Measurements from ENCODE around the gene FSCN2.
A peak's percentile ranks its signal among the peaks of the same experiment; 100 is the strongest.

The FSCN2 gene

GRCh38 chr17:81491181-81491581, 37.0 kb upstream of the FSCN2 start:
- DNase-seq: peak; percentile 72

GRCh38 chr17:81491761-81492160, 36.4 kb upstream of the FSCN2 start:
- no peak for DNase-seq

- peak; percentile 38 for DNase-seq
Measured at GRCh38 chr17:81492202-81492601, 36.0 kb upstream of the FSCN2 start.

GRCh38 chr17:81492706-81493105, 35.5 kb upstream of the FSCN2 start:
- DNase-seq: no peak

GRCh38 chr17:81493198-81494038, 34.8 kb upstream of the FSCN2 start:
- no peak for DNase-seq

GRCh38 chr17:81494626-81495377, 33.4 kb upstream of the FSCN2 start:
- DNase-seq: peak; percentile 84

- DNase-seq: no peak
Measured at GRCh38 chr17:81498953-81499600, 29.1 kb upstream of the FSCN2 start.

GRCh38 chr17:81499601-81499970, 28.6 kb upstream of the FSCN2 start:
- no peak for DNase-seq

- DNase-seq: no peak
Measured at GRCh38 chr17:81500047-81500446, 28.1 kb upstream of the FSCN2 start.

- no peak for DNase-seq
Measured at GRCh38 chr17:81502471-81503017, 25.6 kb upstream of the FSCN2 start.

GRCh38 chr17:81503619-81504018, 24.6 kb upstream of the FSCN2 start:
- no peak for DNase-seq

- peak; percentile 74 for DNase-seq
Measured at GRCh38 chr17:81508639-81509206, 19.5 kb upstream of the FSCN2 start.

- peak; percentile 74 for DNase-seq
Measured at GRCh38 chr17:81509207-81509971, 18.8 kb upstream of the FSCN2 start.

GRCh38 chr17:81509972-81510784, 18.0 kb upstream of the FSCN2 start:
- no peak for DNase-seq

GRCh38 chr17:81510785-81511553, 17.2 kb upstream of the FSCN2 start:
- DNase-seq: no peak

- no peak for DNase-seq
Measured at GRCh38 chr17:81511554-81511803, 16.7 kb upstream of the FSCN2 start.

GRCh38 chr17:81511804-81512561, 16.2 kb upstream of the FSCN2 start:
- no peak for DNase-seq

GRCh38 chr17:81512562-81513371, 15.4 kb upstream of the FSCN2 start, which contains the start of gene ACTG1:
ACTG1 (minus strand) TSS chr17:81512799; CDS start chr17:81512354, 445 bp downstream.
- peak; percentile 95 for DNase-seq

- peak; percentile 75 for DNase-seq
Measured at GRCh38 chr17:81513372-81513752, 14.8 kb upstream of the FSCN2 start.

Data from NCI-H82 (cell line).